Smooth muscle cell (in vitro differentiated cells): ENCODE data around the gene LYPLAL1. TPM values are rescaled to one million over a fixed set of nuclear protein-coding genes. Genes with fewer than 3 reads are reported as not detected.

Experiments used
- DNase-seq: peaks from one replicate; lab custom pipeline; 2025; ENCODE audit not compliant: unreplicated experiment; lab: John Stamatoyannopoulos, UW
- H2AFZ ChIP-seq: fragments of 200-600 bp; sonication (generic); 2 replicates; pipeline ENCODE4 v1.6.0; 2016; ENCODE audit warnings: antibody characterized with exemption, low read depth, mild to moderate bottlenecking
- H3F3A ChIP-seq: fragments of 200-600 bp; sonication (generic); 2 replicates; pipeline ENCODE4 v1.6.0; 2017; ENCODE audit warnings: antibody characterized with exemption, low read depth
- H3K27ac ChIP-seq: fragments of 200-600 bp; sonication (generic); 2 replicates; pipeline ENCODE4 v1.5.1; 2016; ENCODE audit warnings: low read depth, mild to moderate bottlenecking
- H3K27me3 ChIP-seq: fragments of 200-600 bp; sonication (generic); 2 replicates; pipeline ENCODE4 v1.6.1; 2016; ENCODE audit warnings: low read depth, mild to moderate bottlenecking
- H3K36me3 ChIP-seq: fragments of 200-600 bp; sonication (generic); 2 replicates; pipeline ENCODE4 v1.5.1; 2016; ENCODE audit warnings: low read depth
- H3K4me1 ChIP-seq: fragments of 200-600 bp; sonication (generic); 2 replicates; pipeline ENCODE4 v1.5.1; 2016; ENCODE audit warnings: low read depth
- H3K4me2 ChIP-seq: fragments of 200-600 bp; sonication (generic); 2 replicates; pipeline ENCODE4 v1.6.0; 2016; ENCODE audit warnings: mild to moderate bottlenecking
- H3K4me3 ChIP-seq: fragments of 200-600 bp; sonication (generic); 2 replicates; pipeline ENCODE4 v1.5.1; 2016; ENCODE audit warnings: mild to moderate bottlenecking
- H3K79me2 ChIP-seq: fragments of 200-600 bp; sonication (generic); 2 replicates; pipeline ENCODE4 v1.6.0; 2016; ENCODE audit warnings: low read depth, mild to moderate bottlenecking
- H3K9ac ChIP-seq: fragments of 200-600 bp; sonication (generic); 2 replicates; pipeline ENCODE4 v1.6.0; 2016; ENCODE audit warnings: low read depth
- H3K9me3 ChIP-seq: fragments of 200-600 bp; sonication (generic); replicated peaks from 2 replicates; pipeline ENCODE4 v1.5.1; 2016; ENCODE audit warnings: low read depth
- H4K20me1 ChIP-seq: fragments of 200-600 bp; sonication (generic); 2 replicates; pipeline ENCODE4 v1.6.0; 2016; ENCODE audit warnings: low read depth
- CTCF ChIP-seq: fragments of 200-600 bp; sonication (generic); IDR thresholded peaks from 2 replicates; pipeline ENCODE4 v1.5.1; 2017; ENCODE audit warnings: borderline replicate concordance, mild to moderate bottlenecking, antibody characterized with exemption; ENCODE audit not compliant: insufficient read depth, poor library complexity, severe bottlenecking
- WGBS: methylation state at CpG from one replicate; pipeline ENCODE4 v1.1.7; 2016; ENCODE audit warnings: low lambda C conversion rate; 5-methylcytosine and 5-hydroxymethylcytosine counted together
- polyA plus RNA-seq: library from polyadenylated mRNA; unstranded; fragments of >200 nt; fragmentation: Nextera tagmentation; extraction: Ambion mirVana; gene quantifications from 2 replicates; pipeline ENCODE4 v1.2.1, GENCODE V29; 2016
- total RNA-seq: library from RNA; depleted of rRNA; stranded (reverse); fragments of >200 nt; gene quantifications from 2 replicates; pipeline ENCODE4 v1.2.3, GENCODE V29; 2014

The LYPLAL1 gene
- 18.2 and 24.0 TPM in 2 replicates for total RNA-seq
- 18.7 and 19.5 TPM in 2 replicates for polyA plus RNA-seq

- peak within 1 kb of the TSS; percentile 88 for H3K4me2 ChIP-seq
- no peaks in the 10 kb centered on the region for H3K36me3 ChIP-seq
- no peaks in the 10 kb centered on the region for H3F3A ChIP-seq
- no peak for TF ChIP-seq CTCF
- H3K4me1 ChIP-seq = peaks cover 13% of the 10 kb centered on the region
- H3K4me3 ChIP-seq = peak within 1 kb of the TSS; percentile 67
- peak within 1 kb of the TSS; percentile 57 for H3K27ac ChIP-seq
- peak within 1 kb of the TSS; percentile 77 for H3K9ac ChIP-seq
- H2AFZ ChIP-seq = peak within 1 kb of the TSS; percentile 87
- H3K79me2 ChIP-seq = peaks cover 14% of the 10 kb centered on the region
- no peaks in the 10 kb centered on the region for H3K9me3 ChIP-seq
- no peaks in the 10 kb centered on the region for H3K27me3 ChIP-seq
- 2% methylated on average over 43 of the region's 48 CpGs for WGBS
- peak; percentile 48 for DNase-seq
- no peaks in the 10 kb centered on the region for H4K20me1 ChIP-seq
These were observed at the start of gene LYPLAL1 for GRCh38 chr1:219173758-219174459. Gene LYPLAL1 (plus strand): TSS chr1:219173878. CDS start chr1:219173891, 13 bp downstream.

- Histone ChIP-seq H3K27ac (no peak overlapping the region), H3F3A (peaks cover 12% of the 10 kb centered on the region), H3K9ac (no peak overlapping the region), H3K4me2 (no peak overlapping the region), H3K4me3 (no peak overlapping the region), H3K27me3 (no peaks in the 10 kb centered on the region), H3K79me2 (no peaks in the 10 kb centered on the region), H2AFZ (no peak overlapping the region), H3K4me1 (peaks cover 12% of the 10 kb centered on the region), H4K20me1 (no peaks in the 10 kb centered on the region), H3K36me3 (no peaks in the 10 kb centered on the region), H3K9me3 (no peaks in the 10 kb centered on the region)
- no peak for TF ChIP-seq CTCF
- WGBS = 93% methylated on average over 5 of the region's 5 CpGs
- DNase-seq = no peak
These were observed 49.5 kb upstream of the LYPLAL1 start for GRCh38 chr1:219124163-219124562.

GRCh38 chr1:219125342-219125741, 48.3 kb upstream of the LYPLAL1 start:
- H3K4me3 ChIP-seq = no peak overlapping the region
- no peaks in the 10 kb centered on the region for H4K20me1 ChIP-seq
- peaks cover 12% of the 10 kb centered on the region for H3K4me1 ChIP-seq
- no peak for TF ChIP-seq CTCF
- H2AFZ ChIP-seq = no peak overlapping the region
- 96% methylated on average over 4 of the region's 4 CpGs for WGBS
- H3K9me3 ChIP-seq = no peaks in the 10 kb centered on the region
- no peaks in the 10 kb centered on the region for H3K27me3 ChIP-seq
- H3K79me2 ChIP-seq = no peaks in the 10 kb centered on the region
- no peak for DNase-seq
- no peaks in the 10 kb centered on the region for H3K36me3 ChIP-seq
- no peak overlapping the region for H3K4me2 ChIP-seq
- no peak overlapping the region for H3K27ac ChIP-seq
- H3K9ac ChIP-seq = no peak overlapping the region
- H3F3A ChIP-seq = peaks cover 12% of the 10 kb centered on the region

- Histone ChIP-seq H3K9me3 (no peaks in the 10 kb centered on the region), H3K4me1 (peaks cover 4% of the 10 kb centered on the region), H3K79me2 (no peaks in the 10 kb centered on the region), H3K4me3 (no peak overlapping the region), H3K27me3 (no peaks in the 10 kb centered on the region), H3K27ac (no peak overlapping the region), H3K9ac (no peak overlapping the region), H3K4me2 (peak overlapping the region; percentile 18), H3K36me3 (no peaks in the 10 kb centered on the region), H4K20me1 (no peaks in the 10 kb centered on the region), H2AFZ (peak overlapping the region; percentile 37), H3F3A (peaks cover 5% of the 10 kb centered on the region)
- WGBS = 81% methylated on average over 2 of the region's 2 CpGs
- no peak for TF ChIP-seq CTCF
- DNase-seq = no peak
These were observed 47.3 kb upstream of the LYPLAL1 start for GRCh38 chr1:219126377-219126776.
